Activated CD4-positive, alpha-beta T cell treated with anti-CD3 and anti-CD28 coated beads for 1 hour (primary cell): ENCODE results near the gene CHSY1.

Source experiments
- DNase-seq: peaks from one replicate; pipeline ENCODE4 v3.0.0-alpha.2; 2020

Gene CHSY1

DNA sequence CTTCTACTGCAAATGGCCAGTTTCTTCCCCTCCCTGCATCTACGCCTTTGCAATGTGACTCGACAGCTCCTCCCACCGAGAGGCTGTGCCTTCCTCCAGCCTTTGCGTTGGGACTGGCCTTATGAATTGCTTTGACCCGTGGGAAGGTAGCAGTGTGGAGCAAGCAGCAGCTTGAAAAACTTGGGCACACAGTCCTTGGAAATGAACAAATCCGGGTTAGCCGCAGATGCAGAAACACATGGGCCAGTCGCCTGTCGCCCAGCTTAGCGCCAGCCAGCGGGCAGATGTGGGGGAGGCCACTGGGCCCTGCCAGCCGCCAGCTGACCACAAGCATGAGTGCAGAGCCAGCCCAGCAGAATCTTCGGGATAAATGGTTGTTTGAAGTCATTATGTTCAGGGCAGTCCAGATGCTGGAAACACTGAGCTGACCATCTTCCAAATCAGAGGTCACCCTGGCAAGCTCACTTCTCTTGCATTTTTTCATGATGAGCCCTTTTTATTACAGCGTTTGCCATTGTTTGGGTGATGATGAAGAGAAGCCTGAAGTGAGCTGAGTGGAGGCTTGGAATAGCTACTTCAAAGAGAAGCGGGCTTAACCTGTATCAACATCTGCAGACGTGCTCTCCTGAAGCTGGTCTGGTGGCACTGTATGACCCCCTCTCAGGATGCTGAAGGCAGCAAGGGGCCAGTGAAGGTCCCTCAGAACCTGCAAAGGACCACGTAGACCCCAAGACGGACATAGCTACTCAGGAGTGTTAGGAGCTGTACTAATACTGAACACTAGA is 15.7 kb upstream of the CHSY1 start:
- no peak for DNase-seq

- no peak for DNase-seq
These were observed 14.9 kb upstream of the CHSY1 start for GRCh38 chr15:101266787-101267186.

DNA sequence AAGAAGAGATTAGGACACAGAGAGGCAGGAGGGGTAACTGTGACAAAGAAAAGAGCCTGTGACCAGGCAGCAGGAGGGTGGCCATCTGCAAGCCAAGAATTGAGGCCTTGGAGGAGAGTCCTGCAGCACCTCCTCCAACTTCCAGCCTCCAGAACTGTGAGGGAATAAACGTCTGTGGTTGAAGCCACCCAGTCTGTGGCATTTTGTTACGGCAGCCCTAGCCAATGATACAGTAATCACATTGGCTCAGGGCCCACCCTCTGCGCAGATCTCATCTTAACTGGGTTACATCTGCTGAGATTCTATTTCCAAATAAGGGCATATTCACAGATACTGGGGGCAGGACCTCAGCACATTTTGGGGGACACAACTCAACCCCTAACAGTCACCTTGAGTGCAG is 14.2 kb upstream of the CHSY1 start:
- no peak for DNase-seq

DNA sequence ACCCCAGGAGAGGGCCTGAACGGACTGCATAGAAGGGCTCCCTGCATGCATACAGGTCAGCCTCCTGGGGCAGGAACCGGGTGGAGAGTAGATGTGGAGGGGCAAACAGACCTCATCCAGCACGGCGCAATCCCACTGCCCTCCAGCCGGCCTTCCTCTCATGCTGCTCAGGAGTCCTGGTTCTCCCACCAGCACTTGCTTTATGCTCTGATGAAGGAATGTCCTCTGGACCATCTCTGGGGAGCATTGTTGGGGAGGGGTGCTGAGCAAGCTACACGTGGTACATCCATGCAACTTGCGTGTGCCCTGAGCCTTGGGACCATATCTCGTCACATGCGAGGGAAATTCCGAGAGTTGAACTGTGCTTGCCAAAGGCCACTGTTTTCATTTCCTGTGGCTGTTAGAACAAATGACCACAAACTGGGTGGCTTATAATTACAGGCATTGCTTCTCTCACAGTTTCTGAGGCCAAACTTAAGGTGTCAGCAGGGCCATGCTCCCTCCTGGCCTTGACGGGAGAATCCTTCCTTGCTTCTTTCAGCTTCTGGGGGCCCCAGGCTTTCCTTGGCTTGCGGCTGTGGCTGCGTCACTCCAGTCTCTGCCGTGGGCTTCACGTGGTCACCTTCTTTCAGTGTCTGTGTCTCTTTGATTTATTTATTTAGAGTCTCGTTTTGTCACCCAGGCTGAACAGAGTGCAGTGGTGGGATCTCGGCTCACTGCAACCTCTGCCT is 13.2 kb upstream of the CHSY1 start:
- no peak for DNase-seq

DNA sequence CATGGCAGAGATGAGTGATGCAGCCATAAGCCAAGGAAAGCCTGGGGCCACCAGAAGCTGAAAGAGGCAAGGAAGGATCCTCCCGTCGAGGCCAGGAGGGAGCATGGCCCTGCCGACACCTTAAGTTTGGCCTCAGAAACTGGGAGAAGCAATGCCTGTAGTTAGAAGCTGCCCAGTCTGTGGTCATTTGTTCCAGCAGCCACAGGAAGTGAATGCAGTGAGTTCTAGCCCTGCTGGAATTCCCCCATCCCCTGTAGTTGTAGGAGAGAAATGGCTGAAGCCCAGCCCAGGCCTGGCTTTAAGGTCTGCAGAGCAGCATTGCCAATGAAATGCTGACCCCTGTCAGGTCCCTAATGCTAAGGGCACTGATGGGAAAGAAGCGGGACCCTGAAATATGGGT is 12.2 kb upstream of the CHSY1 start:
- DNase-seq: no peak

DNA sequence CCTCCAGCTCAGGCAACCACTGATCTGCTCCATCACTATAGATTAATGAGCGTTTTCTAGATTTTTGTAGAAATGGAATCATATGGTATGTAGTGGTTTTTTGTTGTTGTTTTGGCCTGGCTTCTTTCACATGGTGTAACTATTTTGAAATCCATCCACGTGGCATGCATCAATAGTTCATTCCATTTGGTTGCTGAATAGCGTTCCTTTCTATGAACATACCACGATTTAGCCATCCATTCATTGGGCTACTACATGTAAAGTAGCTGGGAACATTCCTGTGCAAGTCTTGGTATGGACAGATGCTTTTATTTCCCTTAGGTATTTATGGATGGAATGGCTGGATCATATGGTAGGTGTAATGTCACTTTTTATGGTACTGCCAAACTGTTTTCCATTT is 10.7 kb upstream of the CHSY1 start:
- DNase-seq: no peak

DNA sequence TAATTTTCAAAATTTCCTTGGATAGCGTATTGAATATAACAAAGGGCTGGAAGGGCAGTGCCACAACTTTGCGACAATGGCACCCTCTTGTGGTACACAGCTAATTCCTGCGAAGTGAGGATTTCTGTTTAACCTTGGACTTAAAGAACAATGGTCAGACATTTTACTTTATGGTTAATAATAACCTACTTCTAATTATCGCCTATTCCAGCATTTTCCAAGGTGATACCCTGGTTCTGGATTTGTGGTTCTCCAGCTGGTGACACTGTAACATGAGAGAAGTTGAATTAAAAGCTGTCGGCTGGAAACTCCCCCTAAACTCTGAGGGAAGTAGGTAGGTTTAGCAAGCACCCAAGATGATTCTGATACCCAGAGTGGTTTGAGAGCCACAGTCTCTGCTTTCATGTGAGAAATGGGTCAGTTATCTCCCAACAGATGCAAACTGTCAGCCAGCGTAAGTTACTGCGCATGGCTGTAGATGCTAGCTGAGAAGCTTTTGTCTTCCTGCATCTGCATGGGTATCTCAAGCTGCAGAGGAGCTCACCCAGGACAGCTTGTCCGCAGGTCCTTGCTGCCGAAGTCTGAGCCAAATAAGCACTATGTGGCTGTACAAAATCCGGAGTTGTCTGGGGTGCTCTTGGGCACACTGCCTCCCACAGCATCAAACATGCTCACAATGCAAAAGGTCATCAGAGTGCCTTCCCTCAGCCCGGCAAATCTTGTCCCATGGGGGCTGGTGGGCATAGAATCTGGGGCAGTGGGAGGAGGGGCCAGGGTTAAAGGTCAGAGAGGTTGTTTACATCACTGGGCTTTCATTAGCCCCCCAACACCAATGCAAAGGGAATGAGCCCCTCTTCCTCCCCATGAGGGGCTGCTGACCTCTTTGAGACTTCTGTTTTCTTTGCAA is 6.6 kb upstream of the CHSY1 start:
- DNase-seq: no peak

- DNase-seq: no peak
These were observed 4.9 kb upstream of the CHSY1 start for GRCh38 chr15:101256757-101257156.

GRCh38 chr15:101255615-101256241 is 3.9 kb upstream of the CHSY1 start:
- DNase-seq: no peak

- DNase-seq: no peak
These were observed 3.2 kb upstream of the CHSY1 start for GRCh38 chr15:101255051-101255395.

- no peak for DNase-seq
These were observed 2.6 kb upstream of the CHSY1 start for GRCh38 chr15:101254157-101255050.

DNA sequence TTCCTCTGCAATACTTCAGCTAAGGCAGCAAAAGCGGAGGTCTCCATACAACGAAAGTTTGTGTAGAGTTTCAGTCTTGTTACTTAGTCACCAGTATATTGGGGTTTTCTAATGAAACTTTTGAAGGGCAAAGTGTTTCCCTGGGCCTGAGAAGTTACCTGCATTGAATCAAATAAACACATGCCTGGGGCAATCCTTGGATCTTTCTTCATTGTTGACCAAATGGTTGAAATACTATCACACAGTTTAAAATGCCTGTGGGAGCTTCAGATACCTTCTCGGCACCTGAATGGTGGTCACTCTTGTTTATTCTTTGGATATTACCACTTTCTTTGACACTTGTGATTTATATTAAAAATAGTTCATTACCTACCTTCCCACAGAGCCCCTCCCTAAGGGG is 988 bp upstream of the CHSY1 start:
- DNase-seq: no peak

DNA sequence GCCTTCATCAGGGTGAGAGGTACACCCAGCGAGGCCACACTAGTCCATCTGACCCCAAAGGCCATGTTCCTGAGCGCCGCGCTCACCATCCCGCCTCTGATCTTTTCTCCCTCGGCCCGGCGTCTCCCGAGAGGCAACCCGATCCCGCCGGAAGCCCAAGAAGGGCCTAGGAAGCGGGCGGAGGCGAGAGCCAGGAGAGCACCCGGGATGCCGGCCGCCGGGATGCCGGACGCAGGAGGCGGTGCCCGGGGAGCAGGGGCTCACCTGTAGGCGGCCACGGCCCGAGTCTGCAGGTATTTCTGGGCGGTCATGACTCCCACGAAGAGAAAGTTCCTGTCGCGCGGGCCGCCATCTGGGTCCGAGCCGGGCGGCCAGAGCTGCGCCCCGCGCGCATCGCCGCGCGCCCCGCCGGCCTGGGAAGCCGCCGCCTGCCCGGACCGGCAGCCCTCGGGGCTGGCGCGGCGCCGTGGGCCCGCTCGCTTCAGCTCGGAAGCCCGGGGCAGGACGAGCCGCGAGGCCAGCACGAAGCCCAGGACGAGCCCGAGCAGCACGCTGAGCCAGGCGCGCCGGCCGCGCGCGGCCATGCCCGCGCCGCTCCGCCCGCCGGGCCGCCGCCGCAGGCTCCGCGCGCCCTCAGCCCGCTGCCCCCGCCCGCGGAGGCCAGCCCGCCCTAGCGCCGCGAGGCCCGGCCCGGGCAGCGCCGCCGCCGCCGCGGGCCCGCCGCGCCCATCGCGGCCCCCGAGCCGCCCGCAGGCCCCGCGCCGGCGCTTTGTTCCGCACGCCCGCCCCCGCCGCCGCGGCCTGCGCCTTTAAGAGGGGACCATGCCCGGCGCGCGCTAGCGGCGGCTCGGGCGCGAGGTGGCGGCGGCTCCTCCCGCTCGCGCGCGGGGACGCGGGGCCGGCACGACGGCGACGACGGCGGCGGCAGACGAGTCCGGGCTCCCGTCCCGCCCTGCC is 697 bp downstream of the CHSY1 start:
- DNase-seq: no peak

GRCh38 chr15:101250341-101250831 is 1.5 kb downstream of the CHSY1 start:
- no peak for DNase-seq

GRCh38 chr15:101248274-101248673 is 3.6 kb downstream of the CHSY1 start:
- no peak for DNase-seq

DNA sequence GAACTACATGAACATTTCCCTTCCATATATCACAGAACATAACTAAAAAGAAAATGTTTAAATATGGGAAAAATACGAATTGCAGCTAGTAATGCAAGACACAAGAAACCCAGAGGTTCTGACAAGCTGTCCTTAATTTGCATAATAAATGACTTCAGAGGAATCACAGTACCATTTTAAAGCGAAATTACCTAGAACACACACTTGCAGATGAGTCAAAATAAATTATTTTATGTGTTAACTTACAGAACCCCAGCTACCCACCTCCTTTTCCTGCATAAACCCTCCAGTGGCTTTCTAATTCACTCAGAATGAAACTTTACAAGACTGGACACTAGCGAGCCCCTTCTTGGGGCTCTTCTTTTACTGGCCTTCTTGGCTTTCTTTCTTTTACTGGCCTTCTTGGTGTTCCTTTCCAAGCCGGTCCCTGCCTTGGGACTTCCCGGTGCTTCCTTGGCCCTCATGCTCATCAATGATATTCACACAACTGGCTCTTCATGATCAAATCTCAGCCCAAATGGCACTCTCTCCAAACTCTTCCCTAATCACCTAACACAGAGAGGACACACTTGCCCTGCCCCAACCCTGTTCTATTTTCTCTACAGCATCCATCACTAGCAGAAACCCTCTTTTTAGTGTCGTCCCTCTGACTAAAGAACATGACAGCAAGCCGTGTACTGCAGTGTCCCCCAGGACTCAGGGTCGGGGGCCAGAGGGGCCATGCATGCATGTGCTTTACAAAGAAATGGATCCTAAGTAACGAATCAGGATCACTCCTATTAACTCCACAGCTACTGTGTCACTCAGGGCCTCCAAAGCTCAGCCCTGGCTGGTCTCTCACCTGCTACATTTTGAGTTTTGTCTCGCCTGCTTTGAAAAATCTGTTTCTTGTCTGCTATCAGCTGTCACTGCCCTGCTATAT is 4.8 kb downstream of the CHSY1 start:
- DNase-seq: no peak

- DNase-seq: no peak
These were observed 5.5 kb downstream of the CHSY1 start for GRCh38 chr15:101246391-101246790.

- DNase-seq: no peak
These were observed 6.8 kb downstream of the CHSY1 start for GRCh38 chr15:101244889-101245668.
